GM11168 (cell line): ENCODE results near the gene SWSAP1.
"Not testable (repeated sequence)": the region's sequence is repeated elsewhere in the genome, so short reads cannot be mapped to it uniquely, and the experiment has no call there.

Experiments used
- in situ Hi-C: fragments of 300-500 bp; cut with MboI; formaldehyde crosslinking; loops from one replicate; pipeline ENCODE4 v1.12.0; 2022; ENCODE audit warnings: low sequenced_read_pairs; ENCODE audit not compliant: unreplicated experiment

Gene SWSAP1

GRCh38 chr19:11405846-11406643 lies 31.6 kb downstream of the SWSAP1 start:
- in situ Hi-C loops: no loop called here

- in situ Hi-C loops: not testable (repeated sequence)
These were observed 32.3 kb downstream of the SWSAP1 start for GRCh38 chr19:11406703-11407236.

GRCh38 chr19:11408591-11408990 lies 34.1 kb downstream of the SWSAP1 start:
- in situ Hi-C loops: no loop called here

GRCh38 chr19:11410682-11411081 lies 36.2 kb downstream of the SWSAP1 start:
- in situ Hi-C loops: no loop called here

GRCh38 chr19:11414544-11414943 lies 40.1 kb downstream of the SWSAP1 start:
- in situ Hi-C loops: no loop called here

- in situ Hi-C loops: no loop called here
These were observed 42.0 kb downstream of the SWSAP1 start for GRCh38 chr19:11416346-11417052.

GRCh38 chr19:11418094-11418548 lies 43.7 kb downstream of the SWSAP1 start:
- in situ Hi-C loops: no loop called here

GRCh38 chr19:11418549-11419506 lies 44.4 kb downstream of the SWSAP1 start, which contains the start of gene RGL3:
TSS of gene RGL3 (minus strand) at chr19:11419314. CDS start at chr19:11419278, 36 bp downstream.
- in situ Hi-C loops: no loop called here

GRCh38 chr19:11420429-11421370 lies 46.2 kb downstream of the SWSAP1 start:
- in situ Hi-C loops: no loop called here

- in situ Hi-C loops: no loop called here
These were observed 47.1 kb downstream of the SWSAP1 start for GRCh38 chr19:11421371-11422098.

GRCh38 chr19:11422163-11423065 lies 47.9 kb downstream of the SWSAP1 start:
- in situ Hi-C loops: no loop called here

- in situ Hi-C loops: no loop called here
These were observed 48.8 kb downstream of the SWSAP1 start for GRCh38 chr19:11423164-11423790.

- in situ Hi-C loops: no loop called here
These were observed 49.3 kb downstream of the SWSAP1 start for GRCh38 chr19:11423791-11424181.
